RWPE1 (cell line): Measurements from ENCODE around the gene ZDHHC23.

Experiments used
- CTCF ChIA-PET: fragments of 350-600 bp; sonication (Branson Sonifier 250); formaldehyde crosslinking; extraction: SDS; loops from one replicate; lab custom pipeline; 2021; lab: Yijun Ruan, JAX
- POLR2A ChIA-PET: fragments of 400-600 bp; formaldehyde crosslinking; extraction: SDS; loops from one replicate; lab custom pipeline; 2020; ENCODE audit warnings: antibody characterized with exemption; ENCODE audit not compliant: low non-redundant PET; lab: Yijun Ruan, JAX
- DNase-seq: peaks from one replicate; pipeline ENCODE4 v3.0.0; 2012; ENCODE audit warnings: low spot score
- H3K27ac ChIP-seq: fragments of 450-650 bp; 2 replicates; pipeline ENCODE4 v1.5.1; 2017
- CTCF ChIP-seq: fragments of 450-650 bp; conservative IDR thresholded peaks from 2 replicates; pipeline ENCODE4 v1.5.1; 2017; ENCODE audit warnings: low read depth, mild to moderate bottlenecking

The ZDHHC23 gene

DNA sequence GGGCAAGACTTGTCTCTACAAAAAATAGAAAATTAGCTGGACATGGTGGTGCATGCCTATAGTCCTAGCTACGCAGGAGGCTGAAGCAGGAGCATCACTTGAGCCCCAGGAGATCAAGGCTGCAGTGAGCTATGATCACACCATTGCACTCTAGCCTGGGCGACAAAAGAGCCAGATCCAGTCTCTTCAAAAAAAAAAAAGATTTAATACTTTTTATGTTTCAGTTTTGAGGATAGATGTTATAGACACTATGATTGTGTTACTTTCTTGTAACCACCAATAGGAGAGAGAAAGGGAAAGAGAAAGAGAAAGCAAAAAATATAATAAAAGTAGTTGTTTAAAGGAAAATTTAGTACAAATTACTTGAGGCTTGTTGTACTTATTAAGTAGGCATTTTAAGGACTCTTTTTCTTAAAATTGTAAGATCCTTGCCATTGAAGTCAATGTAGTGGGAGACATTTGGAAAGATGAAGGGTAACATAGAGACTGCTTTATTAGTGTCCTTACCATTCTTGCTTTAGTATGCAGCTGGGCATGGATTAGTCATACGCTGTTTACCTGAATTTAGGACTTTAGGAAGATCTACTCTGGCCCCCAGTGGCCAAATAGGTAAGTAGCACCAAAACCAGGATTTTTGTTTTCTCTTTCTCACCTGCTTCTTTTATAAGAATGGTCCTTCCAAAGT is 35.1 kb upstream of the ZDHHC23 start:
- H3K27ac ChIP-seq, result no peak overlapping the region
- peak; percentile 74 for DNase-seq
- peak; percentile 76 for TF ChIP-seq CTCF
- ChIA-PET POLR2A (interaction anchor here (0.6 kb wide), 1 partner anchor 25 kb away, joined by 5 read pairs; no protein-coding TSS in a partner anchor), CTCF (interaction anchor here (0.6 to 3.0 kb wide), 13 partner anchors 11 to 1780 kb away, joined by 3 to 38 read pairs (median 3); partner anchors contain the start of genes GRAMD1C and SPICE1)

GRCh38 chr3:113914646-113915045 is 33.2 kb upstream of the ZDHHC23 start:
- peak; percentile 10 for DNase-seq
- CTCF ChIA-PET, result interaction anchor here (0.7 to 3.0 kb wide), 4 partner anchors 70 to 215 kb away, joined by 3 to 38 read pairs (median 8); partner anchors contain the start of gene GRAMD1C
- POLR2A ChIA-PET, result no interaction called here
- no peak overlapping the region for H3K27ac ChIP-seq
- TF ChIP-seq CTCF, result no peak

DNA sequence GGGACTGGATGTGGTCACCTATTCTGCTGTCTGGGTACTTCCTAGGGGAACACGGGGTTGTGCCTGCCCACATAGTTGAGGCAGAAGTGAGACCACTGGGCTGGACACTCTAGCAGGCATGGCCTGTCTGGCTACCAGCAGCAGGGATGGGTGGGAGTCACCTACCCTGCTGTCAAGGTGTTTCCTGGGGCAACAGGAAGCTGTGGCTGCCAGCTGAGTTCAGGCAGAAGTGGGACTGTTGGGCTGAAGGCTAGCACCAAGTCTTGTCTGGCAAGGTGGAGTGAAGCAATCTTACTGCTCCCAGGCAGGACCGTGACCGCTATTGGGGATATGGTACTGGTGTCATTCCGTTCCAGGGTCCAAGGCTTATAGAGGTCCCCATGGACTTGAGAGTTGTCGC is 20.3 kb upstream of the ZDHHC23 start:
- ChIA-PET CTCF (no interaction called here), POLR2A (no interaction called here)
- H3K27ac ChIP-seq, result no peak overlapping the region
- no peak for DNase-seq
- TF ChIP-seq CTCF, result no peak

DNA sequence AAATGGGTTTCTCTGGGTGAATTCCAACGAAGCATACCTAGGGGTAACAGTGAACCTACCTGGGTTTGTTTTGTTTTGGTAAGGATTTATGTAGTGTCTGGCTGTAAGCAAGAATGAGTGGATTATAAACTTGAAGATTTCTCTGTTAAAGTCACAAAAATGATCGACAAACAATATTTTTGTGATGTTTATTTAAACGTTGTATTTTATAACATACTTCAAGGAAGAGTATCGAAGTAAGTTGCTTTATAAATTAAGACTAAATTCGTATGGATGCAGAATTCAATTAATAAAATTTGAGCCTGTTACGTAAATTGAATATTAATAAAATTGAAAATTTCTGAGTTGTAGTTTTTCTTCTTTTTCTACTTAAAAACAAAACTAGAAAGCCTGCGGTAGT is 982 bp upstream of the ZDHHC23 start:
- TF ChIP-seq CTCF, result no peak
- DNase-seq, result no peak
- CTCF ChIA-PET, result no interaction called here
- POLR2A ChIA-PET, result no interaction called here
- H3K27ac ChIP-seq, result no peak overlapping the region

DNA sequence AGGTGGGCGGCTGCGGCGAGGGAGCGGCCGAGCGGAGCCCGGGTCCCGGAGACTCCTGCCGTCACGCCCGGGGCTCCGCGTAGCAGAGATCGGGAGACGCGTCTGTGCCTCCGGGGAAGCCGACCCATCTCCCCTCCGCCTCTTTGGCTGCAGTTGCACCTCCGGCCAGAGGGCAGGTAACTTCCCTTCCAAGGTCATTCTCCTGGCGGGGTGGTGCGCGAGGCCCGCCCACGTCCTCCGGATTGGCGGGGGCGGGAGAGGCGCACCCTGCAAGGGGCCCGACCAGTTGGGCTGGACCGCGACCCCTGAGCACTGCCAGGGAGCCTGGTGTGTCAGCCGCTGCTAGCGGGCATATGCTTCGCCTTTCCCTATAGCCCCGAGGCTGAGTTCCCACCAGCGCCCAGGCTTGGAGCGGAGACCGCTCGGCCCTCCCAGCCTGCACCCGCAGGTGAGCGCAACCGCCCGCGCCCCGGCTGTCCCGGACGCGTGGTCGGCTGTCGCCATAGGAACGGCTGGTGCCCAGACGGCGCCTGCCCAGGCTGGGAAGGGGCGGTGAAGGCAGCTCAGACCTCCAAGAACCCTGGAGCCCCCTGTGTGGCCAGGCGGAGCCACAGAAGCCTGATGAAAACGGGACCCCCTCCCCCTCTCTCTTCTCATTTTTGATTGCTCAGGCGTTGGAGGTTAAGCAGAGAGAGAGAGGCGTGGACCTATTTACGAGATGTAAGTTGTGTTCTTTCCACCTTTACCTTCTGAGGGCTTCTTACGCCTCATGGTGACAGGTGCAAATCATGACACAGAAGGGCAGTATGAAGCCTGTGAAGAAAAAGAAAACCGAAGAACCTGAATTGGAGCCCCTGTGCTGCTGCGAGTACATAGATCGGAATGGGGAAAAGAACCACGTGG is 453 bp downstream of the ZDHHC23 start:
- ChIA-PET CTCF (interaction anchor here (0.6 kb wide), 1 partner anchor 15 kb away, joined by 3 read pairs; no protein-coding TSS in a partner anchor), POLR2A (no interaction called here)
- DNase-seq, result peak; percentile 18
- TF ChIP-seq CTCF, result no peak
- H3K27ac ChIP-seq, result peak overlapping the region; percentile 73

DNA sequence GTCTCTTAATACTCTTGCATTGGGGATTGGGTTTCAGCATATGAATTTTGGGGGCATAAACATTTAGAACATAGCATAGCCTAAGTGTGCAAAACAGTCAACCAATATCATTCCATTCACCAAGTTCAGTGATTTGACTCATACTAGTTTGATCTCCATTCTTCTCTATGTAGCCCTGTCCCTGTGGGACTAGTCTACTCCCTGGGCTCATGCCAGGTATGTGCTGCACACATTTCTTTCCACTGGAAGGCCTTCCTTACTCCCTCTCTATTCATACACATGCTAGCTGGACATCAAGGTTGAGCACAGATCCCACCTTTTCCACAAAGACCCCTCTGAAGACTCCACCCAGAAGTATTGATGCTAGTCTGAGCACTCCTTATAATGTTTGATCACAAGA is 5.1 kb downstream of the ZDHHC23 start:
- no peak for DNase-seq
- ChIA-PET CTCF (no interaction called here), POLR2A (no interaction called here)
- H3K27ac ChIP-seq, result no peak overlapping the region
- TF ChIP-seq CTCF, result no peak
